Measurements from ENCODE around the gene METTL6.

GRCh38 chr3:15454965-15455364 is 27.6 kb upstream of the METTL6 start:
- TF ChIP-seq CTCF (IDR thresholded peaks at IDR 0.05; ENCODE audit: insufficient read depth, low read length) (no peak), POLR2AphosphoS5 (IDR thresholded peaks at IDR 0.05; ENCODE audit: low read depth) (no peak), REST (IDR thresholded peaks at IDR 0.05; ENCODE audit: insufficient replicate concordance, low read depth) (no peak)

Measured in HL-60 (cell line).